ENCODE measurements around the gene TMED6. TPM values are rescaled to one million over a fixed set of nuclear protein-coding genes. Genes with fewer than 3 reads are reported as not detected.
A peak's percentile ranks its signal among the peaks of the same experiment; 100 is the strongest.

TMED6 gene
- total and polyA plus RNA-seq, 2 donors (not counting 1 experiment from before 2014, with no cell fraction given), result 0.08 TPM; not detected in 1

- Histone ChIP-seq H3K9me3 (ENCODE audit: control insufficient read depth, insufficient read depth, low read depth, low read length) (no peaks in the 10 kb centered on the region), H3K4me2 (ENCODE audit: extremely low read depth, insufficient read depth, low read length) (no peak overlapping the region), H2AFZ (ENCODE audit: low read length) (no peak overlapping the region), H3K79me2 (ENCODE audit: control insufficient read depth, insufficient read depth, low read length) (no peaks in the 10 kb centered on the region), H4K20me1 (ENCODE audit: control insufficient read depth, extremely low read depth, insufficient read depth, low read length) (no peaks in the 10 kb centered on the region), H3K27ac (ENCODE audit: insufficient read depth, low read length) (no peak overlapping the region), H3K27me3 (ENCODE audit: control insufficient read depth, insufficient read depth, low read length) (no peaks in the 10 kb centered on the region), H3K36me3 (ENCODE audit: control insufficient read depth, insufficient read depth, low read length) (peaks cover 12% of the 10 kb centered on the region), H3K4me3 (replicated peaks in 1 of 4; ENCODE audit: control extremely low read depth in 1 of 4, insufficient read depth in 1 of 4, low read depth in 3 of 4, low read length in 4 of 4) (no peak overlapping the region), H3K9ac (ENCODE audit: insufficient read depth, low read length) (no peak overlapping the region), H3K4me1 (ENCODE audit: control insufficient read depth, extremely low read depth, insufficient read depth, low read length) (no peaks in the 10 kb centered on the region)
- no peak for DNase-seq (ENCODE audit: low read depth in 2 of 2)
- TF ChIP-seq EZH2 (IDR thresholded peaks at IDR 0.05; ENCODE audit: low read length, missing control alignments) (no peak), CTCF (conservative IDR thresholded peaks at IDR 0.05 in 1 of 2, IDR thresholded peaks at IDR 0.05 in 1 of 2; ENCODE audit: low read depth in 1 of 2, low read length in 2 of 2) (no peak)
Measured at GRCh38 chr16:69368866-69369265, 17.3 kb upstream of the TMED6 start.

GRCh38 chr16:69367980-69368379 is 16.4 kb upstream of the TMED6 start:
- Histone ChIP-seq H2AFZ (ENCODE audit: low read length) (no peak overlapping the region), H3K9me3 (ENCODE audit: control insufficient read depth, insufficient read depth, low read depth, low read length) (no peaks in the 10 kb centered on the region), H3K4me1 (ENCODE audit: control insufficient read depth, extremely low read depth, insufficient read depth, low read length) (no peaks in the 10 kb centered on the region), H3K4me2 (ENCODE audit: extremely low read depth, insufficient read depth, low read length) (no peak overlapping the region), H3K4me3 (replicated peaks in 1 of 4; ENCODE audit: control extremely low read depth in 1 of 4, insufficient read depth in 1 of 4, low read depth in 3 of 4, low read length in 4 of 4) (no peak overlapping the region), H3K27me3 (ENCODE audit: control insufficient read depth, insufficient read depth, low read length) (no peaks in the 10 kb centered on the region), H4K20me1 (ENCODE audit: control insufficient read depth, extremely low read depth, insufficient read depth, low read length) (no peaks in the 10 kb centered on the region), H3K36me3 (ENCODE audit: control insufficient read depth, insufficient read depth, low read length) (peaks cover 16% of the 10 kb centered on the region), H3K9ac (ENCODE audit: insufficient read depth, low read length) (no peak overlapping the region), H3K27ac (ENCODE audit: insufficient read depth, low read length) (no peak overlapping the region), H3K79me2 (ENCODE audit: control insufficient read depth, insufficient read depth, low read length) (no peaks in the 10 kb centered on the region)
- peak in 1 of 2 donors; percentile 37 for DNase-seq (ENCODE audit: low read depth in 2 of 2)
- TF ChIP-seq EZH2 (IDR thresholded peaks at IDR 0.05; ENCODE audit: low read length, missing control alignments) (no peak), CTCF (conservative IDR thresholded peaks at IDR 0.05 in 1 of 2, IDR thresholded peaks at IDR 0.05 in 1 of 2; ENCODE audit: low read depth in 1 of 2, low read length in 2 of 2) (no peak)

- no peaks in the 10 kb centered on the region for H3K4me1 ChIP-seq (ENCODE audit: control insufficient read depth, extremely low read depth, insufficient read depth, low read length)
- peaks cover 18% of the 10 kb centered on the region for H3K36me3 ChIP-seq (ENCODE audit: control insufficient read depth, insufficient read depth, low read length)
- H3K79me2 ChIP-seq (ENCODE audit: control insufficient read depth, insufficient read depth, low read length), result no peaks in the 10 kb centered on the region
- no peaks in the 10 kb centered on the region for H4K20me1 ChIP-seq (ENCODE audit: control insufficient read depth, extremely low read depth, insufficient read depth, low read length)
- no peak overlapping the region for H3K4me2 ChIP-seq (ENCODE audit: extremely low read depth, insufficient read depth, low read length)
- H3K9me3 ChIP-seq (ENCODE audit: control insufficient read depth, insufficient read depth, low read depth, low read length), result no peaks in the 10 kb centered on the region
- H3K4me3 ChIP-seq (replicated peaks in 1 of 4; ENCODE audit: control extremely low read depth in 1 of 4, insufficient read depth in 1 of 4, low read depth in 3 of 4, low read length in 4 of 4), result no peak overlapping the region
- DNase-seq (ENCODE audit: low read depth in 2 of 2), result no peak
- no peak overlapping the region for H3K9ac ChIP-seq (ENCODE audit: insufficient read depth, low read length)
- no peaks in the 10 kb centered on the region for H3K27me3 ChIP-seq (ENCODE audit: control insufficient read depth, insufficient read depth, low read length)
- H2AFZ ChIP-seq (ENCODE audit: low read length), result no peak overlapping the region
- H3K27ac ChIP-seq (ENCODE audit: insufficient read depth, low read length), result no peak overlapping the region
- no peak for TF ChIP-seq EZH2 (IDR thresholded peaks at IDR 0.05; ENCODE audit: low read length, missing control alignments)
- no peak for TF ChIP-seq CTCF (conservative IDR thresholded peaks at IDR 0.05 in 1 of 2, IDR thresholded peaks at IDR 0.05 in 1 of 2; ENCODE audit: low read depth in 1 of 2, low read length in 2 of 2)
Measured at GRCh38 chr16:69366431-69366830, 14.8 kb upstream of the TMED6 start.

Data from fibroblast of lung (primary cell).